DMS79 (cell line): ENCODE results near the gene HMGCL.
A peak's percentile ranks its signal among the peaks of the same experiment; 100 is the strongest.
"Not testable (repeated sequence)": the region's sequence is repeated elsewhere in the genome, so short reads cannot be mapped to it uniquely, and the experiment has no call there.

Source experiments
- DNase-seq: peaks from one replicate; lab custom pipeline; 2025; lab: John Stamatoyannopoulos, UW

The HMGCL gene

GRCh38 chr1:23798662-23799142, 26.5 kb downstream of the HMGCL start:
- no peak for DNase-seq

- no peak for DNase-seq
Observed at GRCh38 chr1:23797478-23798448, 27.5 kb downstream of the HMGCL start.

- no peak for DNase-seq
Observed at GRCh38 chr1:23796466-23797271, 28.6 kb downstream of the HMGCL start.

- DNase-seq = no peak
Observed at GRCh38 chr1:23795676-23796465, 29.4 kb downstream of the HMGCL start.

- not testable (repeated sequence) for DNase-seq
Observed at GRCh38 chr1:23794732-23795182, 30.5 kb downstream of the HMGCL start.

- no peak for DNase-seq
Observed at GRCh38 chr1:23793861-23794731, 31.1 kb downstream of the HMGCL start.

- DNase-seq = no peak
Observed at GRCh38 chr1:23793018-23793781, 32.0 kb downstream of the HMGCL start.

GRCh38 chr1:23792151-23792945, 32.9 kb downstream of the HMGCL start:
- no peak for DNase-seq

- DNase-seq = peak; percentile 22
Observed at GRCh38 chr1:23791516-23792047, 33.6 kb downstream of the HMGCL start.

GRCh38 chr1:23790696-23791515, 34.3 kb downstream of the HMGCL start, which contains the start of gene LYPLA2:
TSS of gene LYPLA2 (plus strand) at chr1:23791145. CDS start at chr1:23792683, 1,538 bp downstream.
- peak; percentile 85 for DNase-seq

GRCh38 chr1:23788695-23789094, 36.5 kb downstream of the HMGCL start:
- no peak for DNase-seq

GRCh38 chr1:23787701-23788100, 37.5 kb downstream of the HMGCL start:
- DNase-seq = no peak

GRCh38 chr1:23784846-23785245, 40.4 kb downstream of the HMGCL start:
- DNase-seq = no peak

- DNase-seq = not testable (repeated sequence)
Observed at GRCh38 chr1:23783141-23783540, 42.1 kb downstream of the HMGCL start.

- DNase-seq = no peak
Observed at GRCh38 chr1:23779826-23780371, 45.3 kb downstream of the HMGCL start.

GRCh38 chr1:23777979-23778814, 47.0 kb downstream of the HMGCL start, which contains the start of gene PITHD1:
TSS of gene PITHD1 (plus strand) at chr1:23778418. CDS start at chr1:23778516, 98 bp downstream.
- DNase-seq = peak; percentile 83
